GM12878 (cell line): Measurements from ENCODE around the gene UBE2E1. TPM values are rescaled to one million over a fixed set of nuclear protein-coding genes. Genes with fewer than 3 reads are reported as not detected.

Experiments used
- ATAC-seq: fragments of 200-7000 bp; cut with Tn5 transposase; 3 replicates; pipeline ENCODE4 v1.9.1; 2020; ENCODE audit warnings: mild to moderate bottlenecking, moderate library complexity
- BruUV-seq: library from RNA; stranded (reverse); fragments of 400-500 nt; replicated peaks from 2 replicates; lab custom pipeline; 2021; lab: Mats Ljungman, UMichigan
- CTCF ChIA-PET: fragments of 300-600 bp; sonication (Branson Sonifier 250); formaldehyde crosslinking; extraction: SDS; loops from one replicate; lab custom pipeline; 2021; ENCODE audit warnings: inconsistent platforms; lab: Yijun Ruan, JAX
- POLR2A ChIA-PET: fragments of 350-600 bp; formaldehyde crosslinking; extraction: SDS; loops from one replicate; lab custom pipeline; 2021; ENCODE audit warnings: inconsistent platforms; lab: Charles Lee
- RAD21 ChIA-PET: fragments of 300-600 bp; sonication (Branson Sonifier 250); formaldehyde crosslinking; loops from one replicate; lab custom pipeline; 2023; ENCODE audit warnings: antibody characterized with exemption; ENCODE audit not compliant: unreplicated experiment; lab: Charles Lee
- SMC1A ChIA-PET: fragments of 300-600 bp; sonication (Branson Sonifier 250); formaldehyde crosslinking; loops from one replicate; lab custom pipeline; 2023; ENCODE audit not compliant: unreplicated experiment, uncharacterized antibody; lab: Charles Lee
- DNase-seq: peaks from one replicate; pipeline ENCODE4 v3.0.0-alpha.2; 2011; ENCODE audit warnings: low read depth, low spot score
- FAIRE-seq: peaks from 3 replicates; lab custom pipeline; 2011; peaks lifted over from hg19 to GRCh38; lab: Jason Lieb, UNC
- H2AFZ ChIP-seq: 2 replicates; pipeline ENCODE4 v1.6.0; 2011; ENCODE audit warnings: low read depth, low read length, control low read depth; ENCODE audit not compliant: control insufficient read depth
- H3K27ac ChIP-seq: 2 replicates; pipeline ENCODE4 v1.5.1; 2011; ENCODE audit warnings: control low read depth; ENCODE audit not compliant: control insufficient read depth, insufficient read depth
- H3K27me3 ChIP-seq, 2 experiments: replicated peaks in 1 of 2; 2 replicates each; pipeline versions ENCODE4 v1.6.0 to v1.6.1; 2011; ENCODE audit warnings: low read length in 1 of 2; ENCODE audit not compliant: control insufficient read depth in 2 of 2, insufficient read depth in 2 of 2
- H3K36me3 ChIP-seq, 2 experiments: 2 replicates each; pipeline ENCODE4 v1.5.1; 2011; ENCODE audit warnings: low read length in 1 of 2; ENCODE audit not compliant: control insufficient read depth in 2 of 2, insufficient read depth in 2 of 2
- H3K4me1 ChIP-seq: 2 replicates; pipeline ENCODE4 v1.6.1; 2011; ENCODE audit warnings: mild to moderate bottlenecking, low read length, moderate library complexity, mixed read lengths; ENCODE audit not compliant: control insufficient read depth, insufficient read depth
- H3K4me2 ChIP-seq: 2 replicates; pipeline ENCODE4 v1.6.0; 2011; ENCODE audit warnings: control low read depth; ENCODE audit not compliant: control insufficient read depth, insufficient read depth
- H3K4me3 ChIP-seq: fragments of 200-600 bp; sonication (generic); 2 replicates; pipeline ENCODE4 v1.5.1; 2016
- H3K79me2 ChIP-seq: 2 replicates; pipeline ENCODE4 v1.6.0; 2011; ENCODE audit warnings: low read length; ENCODE audit not compliant: control insufficient read depth, insufficient read depth
- H3K9ac ChIP-seq: 2 replicates; pipeline ENCODE4 v1.8.0; 2011; ENCODE audit warnings: low read length, control low read depth, mixed read lengths; ENCODE audit not compliant: control insufficient read depth, insufficient read depth
- H3K9me3 ChIP-seq: replicated peaks from 3 replicates; pipeline ENCODE4 v1.5.1; 2011; ENCODE audit warnings: mild to moderate bottlenecking, low read length; ENCODE audit not compliant: control insufficient read depth, insufficient read depth
- H4K20me1 ChIP-seq: 2 replicates; pipeline ENCODE4 v1.6.0; 2011; ENCODE audit not compliant: control insufficient read depth, insufficient read depth
- BCL3 ChIP-seq: IDR thresholded peaks from 2 replicates; pipeline ENCODE4 v1.6.1; 2011; ENCODE audit warnings: borderline replicate concordance, low read depth, mild to moderate bottlenecking, moderate library complexity, low read length; ENCODE audit not compliant: insufficient read depth, poor library complexity, severe bottlenecking
- BHLHE40 ChIP-seq, 2 experiments: fragments of 450-650 bp in 1 of 2; IDR thresholded peaks; 2 replicates each; pipeline ENCODE4 v1.6.1; 2011 to 2017; ENCODE audit warnings: low read depth in 2 of 2, borderline replicate concordance in 1 of 2, improper control_type of control experiment in 1 of 2, low read length in 1 of 2, mild to moderate bottlenecking in 1 of 2
- HDAC6 ChIP-seq: fragments of 200-600 bp; sonication (generic); IDR thresholded peaks from one replicate; pipeline ENCODE4 v1.8.0; 2017; ENCODE audit warnings: antibody characterized with exemption; ENCODE audit not compliant: unreplicated experiment
- IKZF2 ChIP-seq, 2 experiments: fragments of 450-650 bp; IDR thresholded peaks; 2 replicates each; pipeline ENCODE4 v1.6.1; 2017; ENCODE audit warnings: mild to moderate bottlenecking in 2 of 2, moderate library complexity in 2 of 2
- POLR2AphosphoS5 ChIP-seq: IDR thresholded peaks from 2 replicates; pipeline ENCODE4 v1.6.1; 2011; ENCODE audit warnings: mild to moderate bottlenecking, low read length, inconsistent platforms
- RB1 ChIP-seq: fragments of 450-650 bp; formaldehyde crosslinking; IDR thresholded peaks from 2 replicates; pipeline ENCODE4 v1.6.1; 2017; ENCODE audit warnings: mild to moderate bottlenecking, borderline replicate concordance
- RCOR1 ChIP-seq: conservative IDR thresholded peaks from 2 replicates; pipeline ENCODE4 v1.6.1; 2012; ENCODE audit warnings: low read depth, low read length, improper control_type of control experiment
- SIX5 ChIP-seq: IDR thresholded peaks from 2 replicates; pipeline ENCODE4 v1.6.1; 2011; ENCODE audit warnings: mild to moderate bottlenecking, low read depth, low read length, moderate library complexity; ENCODE audit not compliant: severe bottlenecking
- ZZZ3 ChIP-seq: IDR thresholded peaks from 2 replicates; pipeline ENCODE4 v1.6.1; 2011; ENCODE audit warnings: low read depth; ENCODE audit not compliant: control insufficient read depth, insufficient read length
- WGBS: methylation state at CpG from one replicate; pipeline ENCODE4 v1.1.6; 2016; ENCODE audit warnings: low lambda C conversion rate; ENCODE audit not compliant: insufficient replicate concordance, insufficient coverage; ENCODE audit errors: missing lambda C conversion rate; 5-methylcytosine and 5-hydroxymethylcytosine counted together
- in situ Hi-C: fragments of 300-500 bp; cut with MboI; formaldehyde crosslinking; loops from 9 replicates; pipeline ENCODE4 v1.14.3; 2018; ENCODE audit warnings: mixed read lengths
- intact Hi-C: fragments of 100-400 bp; cut with micrococcal nuclease; formaldehyde crosslinking; loops from one replicate; pipeline ENCODE4 v1.14.2; 2022; ENCODE audit not compliant: unreplicated experiment
- polyA plus RNA-seq, 11 experiments: library from polyadenylated mRNA; depleted of rRNA in 4 of 11; unstranded in 6 of 11; stranded (reverse) in 5 of 11; fragments of >200 nt; fragmentation: Nextera tagmentation in 4 of 11; fragmentation: Illumina TruSeq in 1 of 11; extraction: Ambion mirVana in 4 of 11; extraction: Trizol in 1 of 11; gene quantifications; 1 replicate in 1 of 11; 2 replicates in 10 of 11; pipeline versions ENCODE4 v1.2.1 to v1.2.3, GENCODE V29; 2011 to 2016; ENCODE audit warnings: inconsistent platforms in 2 of 11, missing spikeins in 2 of 11, low read depth in 1 of 11
- total RNA-seq, 4 experiments: library from RNA; depleted of rRNA in 3 of 4; stranded (reverse); fragments of >200 nt in 3 of 4; fragmentation: Illumina TruSeq in 1 of 4; extraction: Trizol in 1 of 4; gene quantifications; 2 replicates each; pipeline versions ENCODE4 v1.2.1 to v1.2.3, GENCODE V29; 2013 to 2021

The UBE2E1 gene
- total and polyA plus RNA-seq, 10 of the 15 experiments (the other 5 are each of a cell fraction or from before 2014, with no cell fraction given) = 18.7 to 425 (median 147) TPM

GRCh38 chr3:23923786-23924185 is 118.0 kb downstream of the UBE2E1 start:
- no peaks in the 10 kb centered on the region for H3K27me3 ChIP-seq
- SMC1A ChIA-PET = interaction anchor here (1.2 to 1.3 kb wide), 4 partner anchors 9 to 27 kb away, joined by 3 to 5 read pairs (median 4); no protein-coding TSS in a partner anchor
- H3K36me3 ChIP-seq = peaks cover 0 to 19% of the 10 kb centered on the region in 2 experiments; a peak in 2 of 4 replicates
- H3K27ac ChIP-seq = no peak overlapping the region
- POLR2A ChIA-PET = interaction anchor here (1.1 to 1.2 kb wide), 2 partner anchors 16 to 93 kb away, joined by 3 to 4 read pairs; no protein-coding TSS in a partner anchor
- no peaks in the 10 kb centered on the region; the same call in 1 of the 2 replicates for H4K20me1 ChIP-seq
- TF ChIP-seq RB1 (no peak), IKZF2 (IDR thresholded peaks at IDR 0.05) (no peak), SIX5 (no peak), ZZZ3 (no peak), POLR2AphosphoS5 (no peak), BCL3 (no peak), BHLHE40 (IDR thresholded peaks at IDR 0.05; ENCODE audit: borderline replicate concordance in 1 of 2, low read depth in 2 of 2, low read length in 1 of 2) (no peak), HDAC6 (no peak), RCOR1 (no peak)
- DNase-seq = no peak
- FAIRE-seq = no peak
- no peaks in the 10 kb centered on the region; the same call in 1 of the 2 replicates for H3K4me1 ChIP-seq
- WGBS = 75% methylated on average over 2 of the region's 2 CpGs
- H3K9me3 ChIP-seq = no peaks in the 10 kb centered on the region
- no peak overlapping the region for H3K9ac ChIP-seq
- RAD21 ChIA-PET = interaction anchor here (1.2 to 1.9 kb wide), 2 partner anchors 35 to 56 kb away, joined by 3 to 6 read pairs; no protein-coding TSS in a partner anchor
- BruUV-seq = no TSS peak
- CTCF ChIA-PET = interaction anchor here (1.0 to 2.5 kb wide), 6 partner anchors 8 to 164 kb away, joined by 3 to 8 read pairs (median 4); no protein-coding TSS in a partner anchor
- no peak overlapping the region for H3K4me2 ChIP-seq
- H3K4me3 ChIP-seq = no peak overlapping the region
- intact Hi-C loops (no loop called here), in situ Hi-C loops (no loop called here)
- ATAC-seq = no peak
- H3K79me2 ChIP-seq = peaks cover 8% of the 10 kb centered on the region
- no peak overlapping the region for H2AFZ ChIP-seq
